Panc1 (cell line): ENCODE measurements around the gene NUTF2. TPM values are rescaled to one million over a fixed set of nuclear protein-coding genes. Genes with fewer than 3 reads are reported as not detected.

ENCODE experiments used
- ATAC-seq: fragments of 200-7000 bp; cut with Tn5 transposase; 2 replicates; pipeline ENCODE4 v1.9.1; 2020; ENCODE audit warnings: mild to moderate bottlenecking, moderate library complexity
- BruUV-seq: library from RNA; stranded (reverse); fragments of 400-500 nt; replicated peaks from 2 replicates; lab custom pipeline; 2021; lab: Mats Ljungman, UMichigan
- CTCF ChIA-PET: fragments of 300-600 bp; sonication (Branson Sonifier 250); formaldehyde crosslinking; loops from one replicate; lab custom pipeline; 2022; ENCODE audit warnings: antibody characterized with exemption; lab: Charles Lee
- POLR2A ChIA-PET: fragments of 300-600 bp; sonication (Branson Sonifier 250); formaldehyde crosslinking; loops from one replicate; lab custom pipeline; 2022; ENCODE audit warnings: antibody characterized with exemption; lab: Charles Lee
- DNase-seq: peaks from one replicate; pipeline ENCODE4 v3.0.0-alpha.2; 2010; ENCODE audit warnings: low read depth, low spot score
- H3K27ac ChIP-seq: 2 replicates; pipeline ENCODE4 v1.5.1; 2011; ENCODE audit warnings: mild to moderate bottlenecking, low read length, inconsistent platforms
- H3K27me3 ChIP-seq: fragments of 200-500 bp; sonication (Bioruptor generic); 2 replicates; pipeline ENCODE4 v1.6.0; 2014; ENCODE audit warnings: low read length, inconsistent platforms; ENCODE audit not compliant: control insufficient read depth, insufficient read depth
- H3K36me3 ChIP-seq: fragments of 200-500 bp; sonication (Bioruptor generic); 2 replicates; pipeline ENCODE4 v1.5.1; 2014; ENCODE audit warnings: inconsistent platforms, mild to moderate bottlenecking, low read length, moderate library complexity; ENCODE audit not compliant: control insufficient read depth, insufficient read depth
- H3K4me1 ChIP-seq: 2 replicates; pipeline ENCODE4 v1.5.1; 2011; ENCODE audit warnings: inconsistent platforms, mild to moderate bottlenecking, low read length, moderate library complexity; ENCODE audit not compliant: control insufficient read depth, insufficient read depth
- H3K4me3 ChIP-seq, 2 experiments: 2 replicates each; pipeline ENCODE4 v1.5.1; 2011 to 2012; ENCODE audit warnings: low read depth in 2 of 2, low read length in 2 of 2, mild to moderate bottlenecking in 2 of 2, inconsistent platforms in 1 of 2, moderate library complexity in 1 of 2
- H3K9me3 ChIP-seq: fragments of 200-500 bp; sonication (Bioruptor generic); 2 replicates; pipeline ENCODE4 v1.5.1; 2014; ENCODE audit warnings: low read depth, mild to moderate bottlenecking, inconsistent platforms, low read length, moderate library complexity; ENCODE audit not compliant: control insufficient read depth, insufficient read depth
- CTCF ChIP-seq: fragments of 450-650 bp; IDR thresholded peaks from 2 replicates; pipeline ENCODE4 v1.5.1; 2017; ENCODE audit warnings: mild to moderate bottlenecking
- POLR2AphosphoS5 ChIP-seq: IDR thresholded peaks from 2 replicates; pipeline ENCODE4 v1.6.1; 2012; ENCODE audit warnings: mild to moderate bottlenecking, low read depth, low read length, moderate library complexity
- SIN3A ChIP-seq: IDR thresholded peaks from 2 replicates; pipeline ENCODE4 v1.6.1; 2012; ENCODE audit warnings: low read depth, mild to moderate bottlenecking, low read length, moderate library complexity, borderline replicate concordance; ENCODE audit not compliant: insufficient read depth
- TCF7L2 ChIP-seq: IDR thresholded peaks from 2 replicates; pipeline ENCODE4 v1.6.1; 2011; ENCODE audit warnings: mild to moderate bottlenecking, low read depth, low read length, inconsistent platforms
- in situ Hi-C: cut with HindIII; loops from 2 replicates; pipeline ENCODE4 v1.10.0; 2016; ENCODE audit warnings: low sequenced_read_pairs, low pct_unique_long_range_greater_than_20kb
- intact Hi-C: fragments of 100-400 bp; cut with micrococcal nuclease; formaldehyde crosslinking; loops from one replicate; pipeline ENCODE4 v1.10.0; 2022; ENCODE audit not compliant: unreplicated experiment
- total RNA-seq: library from RNA; stranded (reverse); gene quantifications from one replicate; pipeline ENCODE4 v1.2.1, GENCODE V29; 2021; ENCODE audit not compliant: unreplicated experiment
- TF ChIP-seq, protein P1 (sequence below), 2 experiments: IDR thresholded peaks; 2 replicates each; pipeline ENCODE4 v1.6.1; 2011 to 2012; ENCODE audit warnings: low read depth in 2 of 2, control low read depth in 1 of 2, low read length in 1 of 2, mild to moderate bottlenecking in 1 of 2, moderate library complexity in 1 of 2; ENCODE audit not compliant: insufficient read depth in 1 of 2

NUTF2 gene
- total RNA-seq, 1 experiment from 2014 or later, result 119 TPM

DNA sequence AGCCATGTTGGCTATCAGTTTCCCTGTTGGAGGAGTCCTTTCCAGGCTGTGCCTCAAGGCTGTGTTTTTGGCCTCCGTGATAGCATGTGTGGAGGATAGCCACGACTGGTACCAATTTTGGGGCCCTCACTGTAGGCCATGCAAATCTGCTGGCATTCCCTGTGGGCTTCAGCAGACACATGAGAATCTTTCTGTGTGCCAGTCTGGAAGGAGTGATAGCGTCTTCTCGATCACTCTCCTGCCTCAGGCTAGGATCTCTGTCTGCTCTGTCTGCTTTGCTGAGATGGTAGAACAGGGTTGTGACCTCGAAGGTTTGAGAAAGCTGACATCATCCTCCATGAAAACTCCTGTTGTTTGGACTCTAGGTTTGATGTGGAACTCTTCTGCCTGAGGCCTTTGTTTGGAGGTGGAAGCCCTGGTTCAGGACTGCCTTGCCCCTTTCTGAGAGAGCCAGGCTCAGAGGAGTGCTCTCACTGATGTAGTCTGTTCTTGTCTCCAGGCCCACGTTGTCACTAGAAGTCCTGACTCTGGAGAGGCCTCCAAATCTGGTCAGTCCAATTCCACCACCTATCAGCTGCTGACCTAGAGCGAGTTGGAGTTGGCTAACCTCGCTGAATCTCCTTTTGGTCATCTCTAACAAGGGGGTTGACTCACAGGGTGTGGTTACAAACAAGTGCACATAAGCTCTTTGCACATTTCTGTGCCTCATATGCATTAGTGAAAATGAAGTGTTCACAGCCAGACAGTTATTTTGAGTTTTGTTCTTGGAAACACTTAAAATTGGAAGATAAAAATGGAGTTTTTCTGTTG lies 14.1 kb downstream of the NUTF2 start:
- no peaks in the 10 kb centered on the region for H3K9me3 ChIP-seq
- no peak overlapping the region for H3K4me3 ChIP-seq
- no peak for DNase-seq
- ChIA-PET POLR2A (no interaction called here), CTCF (interaction anchor here (0.6 kb wide), 1 partner anchor 11 kb away, joined by 11 read pairs; no protein-coding TSS in a partner anchor)
- no peak for ATAC-seq
- H3K27me3 ChIP-seq, result no peaks in the 10 kb centered on the region
- no peaks in the 10 kb centered on the region; the same call in none of the 2 replicates for H3K36me3 ChIP-seq
- in situ Hi-C loops, result no loop called here
- peaks cover 13% of the 10 kb centered on the region for H3K4me1 ChIP-seq
- no TSS peak for BruUV-seq
- TF ChIP-seq POLR2AphosphoS5, result no peak
- no peak for TF ChIP-seq TCF7L2
- TF ChIP-seq SIN3A, result no peak
- TF ChIP-seq, protein P1, sequence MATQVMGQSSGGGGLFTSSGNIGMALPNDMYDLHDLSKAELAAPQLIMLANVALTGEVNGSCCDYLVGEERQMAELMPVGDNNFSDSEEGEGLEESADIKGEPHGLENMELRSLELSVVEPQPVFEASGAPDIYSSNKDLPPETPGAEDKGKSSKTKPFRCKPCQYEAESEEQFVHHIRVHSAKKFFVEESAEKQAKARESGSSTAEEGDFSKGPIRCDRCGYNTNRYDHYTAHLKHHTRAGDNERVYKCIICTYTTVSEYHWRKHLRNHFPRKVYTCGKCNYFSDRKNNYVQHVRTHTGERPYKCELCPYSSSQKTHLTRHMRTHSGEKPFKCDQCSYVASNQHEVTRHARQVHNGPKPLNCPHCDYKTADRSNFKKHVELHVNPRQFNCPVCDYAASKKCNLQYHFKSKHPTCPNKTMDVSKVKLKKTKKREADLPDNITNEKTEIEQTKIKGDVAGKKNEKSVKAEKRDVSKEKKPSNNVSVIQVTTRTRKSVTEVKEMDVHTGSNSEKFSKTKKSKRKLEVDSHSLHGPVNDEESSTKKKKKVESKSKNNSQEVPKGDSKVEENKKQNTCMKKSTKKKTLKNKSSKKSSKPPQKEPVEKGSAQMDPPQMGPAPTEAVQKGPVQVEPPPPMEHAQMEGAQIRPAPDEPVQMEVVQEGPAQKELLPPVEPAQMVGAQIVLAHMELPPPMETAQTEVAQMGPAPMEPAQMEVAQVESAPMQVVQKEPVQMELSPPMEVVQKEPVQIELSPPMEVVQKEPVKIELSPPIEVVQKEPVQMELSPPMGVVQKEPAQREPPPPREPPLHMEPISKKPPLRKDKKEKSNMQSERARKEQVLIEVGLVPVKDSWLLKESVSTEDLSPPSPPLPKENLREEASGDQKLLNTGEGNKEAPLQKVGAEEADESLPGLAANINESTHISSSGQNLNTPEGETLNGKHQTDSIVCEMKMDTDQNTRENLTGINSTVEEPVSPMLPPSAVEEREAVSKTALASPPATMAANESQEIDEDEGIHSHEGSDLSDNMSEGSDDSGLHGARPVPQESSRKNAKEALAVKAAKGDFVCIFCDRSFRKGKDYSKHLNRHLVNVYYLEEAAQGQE (IDR thresholded peaks at IDR 0.05; ENCODE audit: insufficient read depth in 1 of 2, low read depth in 2 of 2, low read length in 1 of 2), result no peak
- TF ChIP-seq CTCF, result no peak
- H3K27ac ChIP-seq, result no peak overlapping the region
- intact Hi-C loops, result no loop called here

GRCh38 chr16:67861877-67862276 lies 15.1 kb downstream of the NUTF2 start:
- in situ Hi-C loops (no loop called here), intact Hi-C loops (no loop called here)
- H3K27me3 ChIP-seq, result no peaks in the 10 kb centered on the region
- BruUV-seq, result no TSS peak
- TF ChIP-seq, protein P1 (IDR thresholded peaks at IDR 0.05; ENCODE audit: insufficient read depth in 1 of 2, low read depth in 2 of 2, low read length in 1 of 2), result no peak
- no peaks in the 10 kb centered on the region; the same call in none of the 2 replicates for H3K36me3 ChIP-seq
- POLR2A ChIA-PET, result no interaction called here
- H3K27ac ChIP-seq, result no peak overlapping the region
- DNase-seq (no peak), ATAC-seq (no peak)
- H3K4me1 ChIP-seq, result peaks cover 8% of the 10 kb centered on the region
- H3K9me3 ChIP-seq, result no peaks in the 10 kb centered on the region
- CTCF ChIA-PET, result interaction anchor here (0.6 kb wide), 1 partner anchor 45 kb away, joined by 8 read pairs; no protein-coding TSS in a partner anchor
- H3K4me3 ChIP-seq, result no peak overlapping the region
